DND-41 (cell line): ENCODE results near the gene GAB4.

Experiments used
- ATAC-seq: fragments of 200-7000 bp; cut with Tn5 transposase; 3 replicates; pipeline ENCODE4 v1.9.1; 2021; ENCODE audit warnings: low read depth; ENCODE audit not compliant: insufficient read depth
- DNase-seq: peaks from one replicate; pipeline ENCODE4 v3.0.0-alpha.2; 2020
- H2AFZ ChIP-seq: 2 replicates; pipeline ENCODE4 v1.6.0; 2012; ENCODE audit warnings: low read depth, low read length
- H3K27ac ChIP-seq: 2 replicates; pipeline ENCODE4 v1.5.1; 2012; ENCODE audit warnings: low read length, inconsistent platforms
- H3K27me3 ChIP-seq: fragments of 200-600 bp; sonication (generic); 2 replicates; pipeline ENCODE4 v1.6.0; 2012; ENCODE audit warnings: low read length, mild to moderate bottlenecking, inconsistent platforms; ENCODE audit not compliant: insufficient read depth, poor library complexity
- H3K36me3 ChIP-seq: 2 replicates; pipeline ENCODE4 v1.5.1; 2012; ENCODE audit warnings: low read length, inconsistent platforms; ENCODE audit not compliant: insufficient read depth
- H3K4me1 ChIP-seq: 2 replicates; pipeline ENCODE4 v1.5.1; 2012; ENCODE audit warnings: mild to moderate bottlenecking, low read length; ENCODE audit not compliant: insufficient read depth
- H3K4me2 ChIP-seq: 2 replicates; pipeline ENCODE4 v1.6.0; 2012; ENCODE audit warnings: mild to moderate bottlenecking, moderate library complexity, low read length, inconsistent platforms; ENCODE audit not compliant: insufficient read depth
- H3K4me3 ChIP-seq, 2 experiments: fragments of 200-600 bp in 1 of 2; shearing (Covaris generic) in 1 of 2; 2 replicates each; pipeline ENCODE4 v1.5.1; 2012 to 2016; ENCODE audit warnings: inconsistent platforms in 2 of 2, low read length in 2 of 2, mild to moderate bottlenecking in 2 of 2, low read depth in 1 of 2, moderate library complexity in 1 of 2
- H3K79me2 ChIP-seq: 2 replicates; pipeline ENCODE4 v1.6.0; 2012; ENCODE audit warnings: low read length, inconsistent platforms; ENCODE audit not compliant: insufficient read depth
- H3K9ac ChIP-seq: 2 replicates; pipeline ENCODE4 v1.6.0; 2012; ENCODE audit warnings: low read depth, mild to moderate bottlenecking, inconsistent platforms, low read length, moderate library complexity
- H3K9me3 ChIP-seq: 2 replicates; pipeline ENCODE4 v1.5.1; 2012; ENCODE audit warnings: low read length, moderate library complexity, mild to moderate bottlenecking, inconsistent platforms; ENCODE audit not compliant: insufficient read depth, severe bottlenecking
- H4K20me1 ChIP-seq: 2 replicates; pipeline ENCODE4 v1.6.0; 2012; ENCODE audit warnings: low read length; ENCODE audit not compliant: insufficient read depth
- EZH2 ChIP-seq: IDR thresholded peaks from 3 replicates; pipeline ENCODE4 v1.6.1; 2012; ENCODE audit warnings: borderline replicate concordance, low read depth, mild to moderate bottlenecking, moderate library complexity, low read length, inconsistent platforms; ENCODE audit not compliant: severe bottlenecking
- TF ChIP-seq, protein P1 (sequence below): IDR thresholded peaks from 2 replicates; pipeline ENCODE4 v1.5.1; 2012; ENCODE audit warnings: borderline replicate concordance, low read length, moderate library complexity, mild to moderate bottlenecking; ENCODE audit not compliant: poor library complexity, severe bottlenecking; ENCODE audit errors: extremely low read depth

Gene GAB4

GRCh38 chr22:16912281-16912680, 95.7 kb downstream of the GAB4 start:
- H3K9ac ChIP-seq: no peak overlapping the region
- no peak overlapping the region for H3K4me3 ChIP-seq
- ATAC-seq: no peak

More at GRCh38 chr22:16912281-16912680, 95.7 kb downstream of the GAB4 start:
- Histone ChIP-seq H4K20me1 (no peaks in the 10 kb centered on the region), H3K9me3 (no peaks in the 10 kb centered on the region), H3K36me3 (no peaks in the 10 kb centered on the region), H3K79me2 (no peaks in the 10 kb centered on the region), H3K4me2 (no peak overlapping the region), H2AFZ (no peak overlapping the region; the same call in 1 of the 2 replicates), H3K4me1 (no peaks in the 10 kb centered on the region), H3K27ac (no peak overlapping the region), H3K27me3 (no peaks in the 10 kb centered on the region)
- DNase-seq: no peak
- TF ChIP-seq EZH2: no peak
- TF ChIP-seq, protein P1, sequence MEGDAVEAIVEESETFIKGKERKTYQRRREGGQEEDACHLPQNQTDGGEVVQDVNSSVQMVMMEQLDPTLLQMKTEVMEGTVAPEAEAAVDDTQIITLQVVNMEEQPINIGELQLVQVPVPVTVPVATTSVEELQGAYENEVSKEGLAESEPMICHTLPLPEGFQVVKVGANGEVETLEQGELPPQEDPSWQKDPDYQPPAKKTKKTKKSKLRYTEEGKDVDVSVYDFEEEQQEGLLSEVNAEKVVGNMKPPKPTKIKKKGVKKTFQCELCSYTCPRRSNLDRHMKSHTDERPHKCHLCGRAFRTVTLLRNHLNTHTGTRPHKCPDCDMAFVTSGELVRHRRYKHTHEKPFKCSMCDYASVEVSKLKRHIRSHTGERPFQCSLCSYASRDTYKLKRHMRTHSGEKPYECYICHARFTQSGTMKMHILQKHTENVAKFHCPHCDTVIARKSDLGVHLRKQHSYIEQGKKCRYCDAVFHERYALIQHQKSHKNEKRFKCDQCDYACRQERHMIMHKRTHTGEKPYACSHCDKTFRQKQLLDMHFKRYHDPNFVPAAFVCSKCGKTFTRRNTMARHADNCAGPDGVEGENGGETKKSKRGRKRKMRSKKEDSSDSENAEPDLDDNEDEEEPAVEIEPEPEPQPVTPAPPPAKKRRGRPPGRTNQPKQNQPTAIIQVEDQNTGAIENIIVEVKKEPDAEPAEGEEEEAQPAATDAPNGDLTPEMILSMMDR: no peak
